Ascending aorta (tissue), 2 donors: ENCODE data around the gene GRM7. TPM values are rescaled to one million over a fixed set of nuclear protein-coding genes. Genes with fewer than 3 reads are reported as not detected.

Experiments
- DNase-seq, 2 donors: peaks; one replicate each; pipeline ENCODE4 v3.0.0-alpha.2; 2019; ENCODE audit warnings: low spot score in 2 of 2
- H3K27ac ChIP-seq, 2 donors: fragments of 200-600 bp; sonication (generic); one replicate each; pipeline ENCODE4 v1.5.1; 2016 to 2017; ENCODE audit warnings: mild to moderate bottlenecking in 1 of 2
- H3K27me3 ChIP-seq: fragments of 200-600 bp; sonication (generic); one replicate; pipeline ENCODE4 v1.5.1; 2017
- H3K36me3 ChIP-seq, 2 donors: fragments of 200-600 bp; sonication (generic); one replicate each; pipeline ENCODE4 v1.5.1; 2016
- H3K4me1 ChIP-seq, 2 donors: fragments of 200-600 bp; sonication (generic); one replicate each; pipeline ENCODE4 v1.5.1; 2016 to 2017; ENCODE audit warnings: mild to moderate bottlenecking in 1 of 2
- H3K4me3 ChIP-seq, 2 donors: fragments of 200-600 bp; sonication (generic); one replicate each; pipeline ENCODE4 v1.5.1; 2016 to 2017; ENCODE audit warnings: mild to moderate bottlenecking in 1 of 2
- H3K9me3 ChIP-seq, 2 donors: fragments of 200-600 bp; sonication (generic); one replicate each; pipeline ENCODE4 v1.5.1; 2016
- intact Hi-C: fragments of 100-400 bp; cut with DNase I; formaldehyde crosslinking; loops from one replicate; pipeline ENCODE4 v1.15.1; 2023
- total RNA-seq: library from RNA; depleted of rRNA; stranded (reverse); fragments of >200 nt; gene quantifications from one replicate; pipeline ENCODE4 v1.1.0, GENCODE V29; 2016
- TF ChIP-seq, protein P1 (sequence below), 3 experiments: fragments of 200-600 bp in 2 of 3; fragments of 450-650 bp in 1 of 3; sonication (generic) in 2 of 3; IDR thresholded peaks; one replicate each; pipeline ENCODE4 v1.5.1; 2016 to 2019; ENCODE audit warnings: antibody characterized with exemption in 3 of 3, mild to moderate bottlenecking in 1 of 3, moderate library complexity in 1 of 3

Gene GRM7
- total RNA-seq, 1 donor from 2014 or later, result 4.8 TPM

DNA sequence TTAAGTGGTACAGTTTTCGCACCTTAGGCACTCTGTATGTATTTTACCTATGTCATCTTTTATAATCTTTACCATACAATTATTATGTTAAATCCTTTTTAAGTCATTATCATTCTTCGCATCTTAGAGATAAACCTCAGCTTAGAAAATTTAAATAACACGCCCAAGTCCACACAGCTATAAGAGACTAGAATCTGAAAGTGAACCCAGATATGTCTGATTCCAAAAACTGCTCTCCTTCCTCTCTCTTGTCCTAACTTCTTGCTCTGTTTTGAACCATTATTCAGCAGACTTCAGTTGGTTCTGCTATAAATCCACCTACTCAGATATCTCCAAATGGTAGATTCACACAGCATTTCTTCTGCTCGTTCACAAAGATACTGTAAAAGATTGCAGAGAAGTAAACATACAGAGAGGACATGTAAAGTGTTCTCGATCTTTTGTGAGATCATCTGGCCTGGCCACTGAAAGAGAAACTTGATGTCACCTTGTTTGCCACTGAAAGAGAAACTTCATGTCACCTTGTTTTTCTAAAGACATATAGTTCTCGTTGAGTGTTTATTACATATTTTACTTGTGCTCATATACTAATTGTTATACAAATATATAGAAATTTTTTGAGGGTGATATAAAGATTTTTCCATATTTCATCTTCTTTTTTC is 533.2 kb downstream of the GRM7 start:
- DNase-seq, result no peak
- Histone ChIP-seq H3K9me3 (no peaks in the 10 kb centered on the region), H3K4me3 (no peak overlapping the region), H3K4me1 (no peaks in the 10 kb centered on the region), H3K27me3 (no peaks in the 10 kb centered on the region), H3K27ac (no peak overlapping the region), H3K36me3 (no peaks in the 10 kb centered on the region)
- intact Hi-C loops, result no loop called here
- TF ChIP-seq, protein P1, sequence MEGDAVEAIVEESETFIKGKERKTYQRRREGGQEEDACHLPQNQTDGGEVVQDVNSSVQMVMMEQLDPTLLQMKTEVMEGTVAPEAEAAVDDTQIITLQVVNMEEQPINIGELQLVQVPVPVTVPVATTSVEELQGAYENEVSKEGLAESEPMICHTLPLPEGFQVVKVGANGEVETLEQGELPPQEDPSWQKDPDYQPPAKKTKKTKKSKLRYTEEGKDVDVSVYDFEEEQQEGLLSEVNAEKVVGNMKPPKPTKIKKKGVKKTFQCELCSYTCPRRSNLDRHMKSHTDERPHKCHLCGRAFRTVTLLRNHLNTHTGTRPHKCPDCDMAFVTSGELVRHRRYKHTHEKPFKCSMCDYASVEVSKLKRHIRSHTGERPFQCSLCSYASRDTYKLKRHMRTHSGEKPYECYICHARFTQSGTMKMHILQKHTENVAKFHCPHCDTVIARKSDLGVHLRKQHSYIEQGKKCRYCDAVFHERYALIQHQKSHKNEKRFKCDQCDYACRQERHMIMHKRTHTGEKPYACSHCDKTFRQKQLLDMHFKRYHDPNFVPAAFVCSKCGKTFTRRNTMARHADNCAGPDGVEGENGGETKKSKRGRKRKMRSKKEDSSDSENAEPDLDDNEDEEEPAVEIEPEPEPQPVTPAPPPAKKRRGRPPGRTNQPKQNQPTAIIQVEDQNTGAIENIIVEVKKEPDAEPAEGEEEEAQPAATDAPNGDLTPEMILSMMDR (IDR thresholded peaks at IDR 0.05), result no peak

DNA sequence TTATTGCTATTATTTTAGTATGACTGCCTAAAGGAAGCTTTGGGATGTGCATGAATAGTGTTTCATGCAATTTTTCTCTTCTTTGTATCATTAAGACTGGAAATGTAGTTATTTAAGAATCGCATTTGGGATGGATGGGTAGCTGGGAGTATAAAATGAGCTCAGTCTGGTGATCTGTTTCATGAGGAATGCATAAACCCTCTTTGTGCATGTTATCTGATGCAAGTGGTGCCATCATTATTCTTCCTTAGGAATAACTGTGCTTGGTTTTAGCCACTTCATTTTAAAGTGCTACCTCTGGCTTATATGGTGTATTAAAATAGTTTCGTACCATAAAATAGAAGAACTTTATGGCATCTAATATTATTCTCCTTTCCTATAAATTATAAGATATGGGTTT is 535.6 kb downstream of the GRM7 start:
- TF ChIP-seq, protein P1 (IDR thresholded peaks at IDR 0.05), result no peak
- Histone ChIP-seq H3K27ac (no peak overlapping the region), H3K9me3 (no peaks in the 10 kb centered on the region), H3K4me3 (no peak overlapping the region), H3K4me1 (no peaks in the 10 kb centered on the region), H3K27me3 (no peaks in the 10 kb centered on the region), H3K36me3 (no peaks in the 10 kb centered on the region)
- intact Hi-C loops, result no loop called here
- DNase-seq, result no peak

DNA sequence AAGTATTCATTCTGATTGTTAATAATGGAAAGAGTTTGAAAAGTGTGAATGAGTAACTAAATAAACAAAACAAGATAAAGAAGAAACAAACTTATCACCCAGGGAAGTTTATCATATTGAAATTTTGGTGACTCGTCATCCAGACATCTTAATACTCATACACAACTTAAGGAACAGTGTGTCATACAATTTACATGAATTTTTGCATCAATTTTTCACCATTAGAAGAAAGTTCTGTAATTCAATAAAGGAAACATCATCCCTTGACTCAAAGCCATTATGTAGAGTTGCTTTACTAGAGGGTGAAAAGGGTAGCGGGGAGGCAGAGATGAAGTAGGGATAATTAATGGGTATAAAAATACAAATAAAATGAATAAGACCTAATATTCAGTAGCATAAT is 536.2 kb downstream of the GRM7 start:
- Histone ChIP-seq H3K36me3 (no peaks in the 10 kb centered on the region), H3K4me3 (no peak overlapping the region), H3K27ac (no peak overlapping the region), H3K9me3 (no peaks in the 10 kb centered on the region), H3K27me3 (no peaks in the 10 kb centered on the region), H3K4me1 (no peaks in the 10 kb centered on the region)
- TF ChIP-seq, protein P1 (IDR thresholded peaks at IDR 0.05), result no peak
- intact Hi-C loops, result no loop called here
- DNase-seq, result no peak

DNA sequence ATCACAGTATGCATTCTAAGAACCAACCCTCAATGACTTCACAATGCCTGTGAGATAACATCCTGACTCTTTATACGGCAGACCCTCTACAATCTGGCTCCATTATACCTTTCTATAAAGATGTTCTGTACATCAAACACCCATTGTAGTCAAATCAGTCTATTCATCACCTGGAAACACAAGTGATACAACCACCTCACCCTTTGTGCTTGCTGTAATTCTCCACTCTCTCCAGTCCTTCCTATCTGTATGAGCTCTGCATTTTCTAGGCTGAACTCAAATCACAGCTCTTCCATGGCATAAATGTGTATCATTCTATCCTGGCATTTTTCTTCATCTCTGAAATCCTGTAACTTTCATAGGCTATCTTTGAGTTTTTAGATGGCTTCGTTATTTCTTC is 539.4 kb downstream of the GRM7 start:
- Histone ChIP-seq H3K4me3 (no peak overlapping the region), H3K4me1 (no peaks in the 10 kb centered on the region), H3K27me3 (no peaks in the 10 kb centered on the region), H3K36me3 (no peaks in the 10 kb centered on the region), H3K27ac (no peak overlapping the region), H3K9me3 (no peaks in the 10 kb centered on the region)
- TF ChIP-seq, protein P1 (IDR thresholded peaks at IDR 0.05), result no peak
- no peak for DNase-seq
- intact Hi-C loops, result no loop called here

DNA sequence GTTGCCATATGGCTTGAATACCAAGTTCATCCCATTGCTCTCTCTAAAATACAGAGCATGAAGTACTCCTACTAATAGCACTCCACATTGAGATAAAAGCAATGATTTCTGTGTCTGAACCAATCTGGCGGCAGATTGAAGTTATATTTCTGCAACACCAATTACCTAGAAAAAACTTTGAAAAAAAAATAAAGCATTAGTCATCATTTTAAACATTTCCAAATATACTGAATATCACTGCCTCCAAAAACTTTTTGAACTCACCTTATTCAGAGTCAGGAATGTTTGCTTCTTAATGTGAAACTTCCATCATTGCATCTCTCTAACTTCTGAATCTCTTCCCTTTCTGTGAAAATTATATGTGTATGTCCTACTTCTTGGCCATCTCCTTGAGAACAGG is 540.5 kb downstream of the GRM7 start:
- H3K36me3 ChIP-seq, result no peaks in the 10 kb centered on the region
- H3K27ac ChIP-seq, result no peak overlapping the region
- intact Hi-C loops, result no loop called here
- no peaks in the 10 kb centered on the region for H3K4me1 ChIP-seq
- TF ChIP-seq, protein P1 (IDR thresholded peaks at IDR 0.05), result no peak
- no peaks in the 10 kb centered on the region for H3K9me3 ChIP-seq
- no peaks in the 10 kb centered on the region for H3K27me3 ChIP-seq
- DNase-seq, result no peak
- no peak overlapping the region for H3K4me3 ChIP-seq

DNA sequence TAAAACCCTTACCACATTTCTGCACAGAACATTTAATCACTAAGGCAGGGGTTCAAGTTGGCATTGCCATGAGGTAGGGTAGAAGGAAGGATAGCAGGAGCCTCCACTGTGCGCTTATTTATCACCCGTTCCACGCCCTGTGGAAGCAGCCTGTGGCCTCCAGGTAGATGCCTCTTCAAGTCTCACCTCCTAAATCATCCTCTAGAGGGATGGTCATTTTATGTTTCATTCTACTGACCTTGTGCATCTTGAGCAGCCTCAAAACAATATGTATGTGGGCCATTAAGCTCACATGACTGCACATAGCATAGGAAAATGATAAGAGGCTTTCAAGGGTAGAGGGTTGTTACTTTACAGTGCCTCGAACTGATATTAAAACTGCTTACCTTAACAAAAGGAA is 546.2 kb downstream of the GRM7 start:
- no peak overlapping the region for H3K27ac ChIP-seq
- TF ChIP-seq, protein P1 (IDR thresholded peaks at IDR 0.05), result no peak
- no peaks in the 10 kb centered on the region for H3K27me3 ChIP-seq
- no peak for DNase-seq
- intact Hi-C loops, result no loop called here
- H3K4me1 ChIP-seq, result no peaks in the 10 kb centered on the region
- no peaks in the 10 kb centered on the region for H3K9me3 ChIP-seq
- H3K4me3 ChIP-seq, result no peak overlapping the region
- H3K36me3 ChIP-seq, result no peaks in the 10 kb centered on the region
